HG03060 (cell line): Measurements from ENCODE around the gene TBC1D3B.
A peak's percentile ranks its signal among the peaks of the same experiment; 100 is the strongest.
"Not testable (repeated sequence)": the region's sequence is repeated elsewhere in the genome, so short reads cannot be mapped to it uniquely, and the experiment has no call there.

Experiments
- ATAC-seq: cut with Tn5 transposase; IDR thresholded peaks from one replicate; pipeline ENCODE4 v1.9.1; 2021; ENCODE audit warnings: low read depth, moderate number of reproducible peaks; ENCODE audit not compliant: unreplicated experiment

The TBC1D3B gene

GRCh38 chr17:36176536-36176935 lies at the start of gene TBC1D3B:
Gene TBC1D3B (minus strand): TSS chr17:36176636. CDS start chr17:36175050, 1,586 bp downstream.
- not testable (repeated sequence) for ATAC-seq

- not testable (repeated sequence) for ATAC-seq
These were observed 46.5 kb upstream of the TBC1D3B start for GRCh38 chr17:36222967-36223366.

GRCh38 chr17:36221581-36222100 lies 45.2 kb upstream of the TBC1D3B start:
- ATAC-seq: not testable (repeated sequence)

GRCh38 chr17:36220737-36221580 lies 44.5 kb upstream of the TBC1D3B start:
- ATAC-seq: not testable (repeated sequence)

- not testable (repeated sequence) for ATAC-seq
These were observed 43.1 kb upstream of the TBC1D3B start for GRCh38 chr17:36219556-36219955.

DNA sequence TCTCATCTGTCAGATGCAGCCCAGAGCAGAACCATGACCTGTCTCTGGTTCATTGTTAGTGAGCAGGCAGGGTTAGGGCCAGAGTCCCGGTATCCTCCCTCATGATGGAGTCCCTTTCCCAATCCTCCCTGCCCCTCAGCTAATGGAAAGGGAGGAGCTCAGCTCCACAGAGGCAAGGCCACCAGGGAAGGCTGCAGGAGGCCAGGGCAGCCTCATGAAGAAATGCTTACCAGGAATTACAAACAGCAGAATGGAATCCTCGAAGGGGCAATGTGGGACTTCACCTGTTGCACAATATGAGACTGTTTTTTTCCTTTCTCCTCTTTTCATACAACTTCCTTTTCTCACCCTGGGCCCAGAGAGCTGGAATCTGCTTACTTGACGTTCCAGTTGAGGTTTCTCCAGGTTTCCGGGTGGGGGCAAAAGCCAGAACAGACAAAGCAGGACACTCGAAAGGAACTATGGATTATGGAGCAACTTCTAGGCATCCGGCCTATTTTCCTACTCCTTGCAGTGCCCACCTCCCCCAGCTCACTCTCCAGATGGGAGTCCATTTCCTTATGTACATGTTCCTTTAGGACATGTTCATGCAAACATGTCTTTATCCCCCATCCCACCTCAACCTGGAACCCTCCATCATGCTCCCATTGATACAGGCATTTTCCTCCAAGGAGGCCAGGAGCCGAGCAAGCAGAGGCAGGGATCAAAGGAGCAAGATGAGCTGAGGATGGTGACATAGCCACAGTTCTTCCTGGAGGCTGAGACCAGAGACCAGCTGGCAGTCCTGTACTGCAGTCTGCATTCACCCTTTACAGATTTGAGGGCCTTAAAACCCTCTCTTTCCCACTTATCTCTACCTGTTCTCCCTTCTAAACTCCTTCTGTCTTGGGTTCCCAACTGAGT lies 39.2 kb upstream of the TBC1D3B start:
- ATAC-seq: not testable (repeated sequence)

- ATAC-seq: no peak
These were observed 38.5 kb upstream of the TBC1D3B start for GRCh38 chr17:36214918-36215317.

DNA sequence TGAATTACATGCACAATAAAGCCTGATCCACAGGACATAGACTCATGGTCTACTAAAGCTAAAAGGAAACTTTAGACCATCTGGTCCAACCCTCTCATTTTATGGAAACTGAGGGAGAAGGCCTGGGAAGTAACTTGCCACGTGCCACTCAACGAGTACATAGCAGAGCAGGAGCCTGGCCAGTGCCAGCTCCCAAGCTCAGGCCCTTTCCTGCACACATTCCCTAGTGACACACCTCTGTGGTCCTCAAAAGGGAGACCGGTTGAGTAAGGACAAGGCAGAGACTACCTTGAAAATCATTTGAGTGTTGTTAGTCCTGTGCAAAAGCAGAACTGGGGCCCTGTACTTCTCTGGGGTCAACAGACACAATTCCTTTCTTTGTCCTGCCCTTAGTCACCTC lies 37.3 kb upstream of the TBC1D3B start:
- no peak for ATAC-seq

GRCh38 chr17:36212966-36213365 lies 36.5 kb upstream of the TBC1D3B start:
- no peak for ATAC-seq

DNA sequence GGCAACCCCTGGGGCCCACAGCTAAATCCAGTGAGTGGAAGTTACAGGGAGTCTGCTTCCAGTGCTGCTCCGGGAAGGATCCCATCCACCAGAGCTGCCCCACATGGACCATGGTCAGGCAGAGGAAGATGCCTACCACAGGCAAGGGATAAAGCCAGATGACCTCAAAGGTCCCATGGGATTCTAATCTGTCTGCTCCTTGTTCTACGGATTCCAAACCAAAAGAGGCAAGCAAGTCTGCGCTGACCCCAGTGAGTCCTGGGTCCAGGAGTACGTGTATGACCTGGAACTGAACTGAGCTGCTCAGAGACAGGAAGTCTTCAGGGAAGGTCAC lies 35.8 kb upstream of the TBC1D3B start:
- no peak for ATAC-seq

- not testable (repeated sequence) for ATAC-seq
These were observed 35.2 kb upstream of the TBC1D3B start for GRCh38 chr17:36211484-36212271.

GRCh38 chr17:36210439-36211211 lies 34.2 kb upstream of the TBC1D3B start, which contains the start of gene CCL4L2:
Gene CCL4L2 (plus strand): TSS chr17:36211063.
- ATAC-seq: peak; percentile 41

- ATAC-seq: no peak
These were observed 33.1 kb upstream of the TBC1D3B start for GRCh38 chr17:36209575-36209974.

GRCh38 chr17:36207383-36207782 lies 30.9 kb upstream of the TBC1D3B start:
- not testable (repeated sequence) for ATAC-seq

GRCh38 chr17:36206486-36206821 lies 30.0 kb upstream of the TBC1D3B start:
- ATAC-seq: not testable (repeated sequence)

GRCh38 chr17:36205637-36206485 lies 29.4 kb upstream of the TBC1D3B start:
- no peak for ATAC-seq

- ATAC-seq: no peak
These were observed 28.5 kb upstream of the TBC1D3B start for GRCh38 chr17:36204724-36205500.

GRCh38 chr17:36203335-36203734 lies 26.9 kb upstream of the TBC1D3B start:
- ATAC-seq: no peak
